HG03558 (cell line): ENCODE data around the gene WDR19.
"Not testable (repeated sequence)": the region's sequence is repeated elsewhere in the genome, so short reads cannot be mapped to it uniquely, and the experiment has no call there.

Experiments used
- ATAC-seq: cut with Tn5 transposase; IDR thresholded peaks from one replicate; pipeline ENCODE4 v1.9.1; 2021; ENCODE audit warnings: moderate number of reproducible peaks; ENCODE audit not compliant: unreplicated experiment; ENCODE audit errors: extremely low read depth

WDR19 gene

DNA sequence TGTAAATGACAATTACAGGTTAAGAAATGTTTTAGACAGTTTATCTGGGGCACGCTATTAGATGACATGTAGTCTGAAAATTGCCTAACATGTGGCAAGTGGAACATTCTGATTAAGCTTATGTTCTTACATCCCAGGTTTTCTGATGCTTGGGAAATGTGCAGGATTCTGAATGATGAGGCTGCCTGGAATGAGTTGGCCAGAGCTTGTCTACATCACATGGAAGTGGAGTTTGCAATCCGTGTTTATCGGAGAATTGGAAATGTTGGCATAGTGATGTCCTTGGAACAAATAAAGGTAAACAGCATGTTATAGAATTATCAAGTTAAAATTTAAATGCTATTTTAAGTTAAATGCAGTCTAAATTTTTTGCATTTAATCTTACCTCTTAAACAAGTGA lies 49.3 kb downstream of the WDR19 start:
- ATAC-seq = no peak

DNA sequence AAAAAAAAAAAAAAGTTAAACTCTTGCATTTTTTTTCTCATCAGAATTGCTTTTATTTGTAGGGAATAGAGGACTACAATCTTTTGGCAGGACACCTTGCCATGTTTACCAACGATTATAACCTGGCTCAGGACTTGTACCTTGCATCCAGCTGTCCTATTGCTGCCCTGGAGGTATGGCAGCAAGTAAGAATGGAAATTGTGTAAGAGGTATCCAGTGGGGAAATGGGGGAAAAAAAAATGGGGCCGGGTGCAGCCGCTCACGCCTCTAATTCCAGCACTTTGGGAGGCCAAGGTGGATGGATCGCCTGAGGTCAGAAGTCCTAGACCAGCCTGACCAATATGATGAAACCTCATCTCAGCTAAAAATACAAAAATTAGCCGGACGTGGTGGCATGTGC lies 49.8 kb downstream of the WDR19 start:
- no peak for ATAC-seq

DNA sequence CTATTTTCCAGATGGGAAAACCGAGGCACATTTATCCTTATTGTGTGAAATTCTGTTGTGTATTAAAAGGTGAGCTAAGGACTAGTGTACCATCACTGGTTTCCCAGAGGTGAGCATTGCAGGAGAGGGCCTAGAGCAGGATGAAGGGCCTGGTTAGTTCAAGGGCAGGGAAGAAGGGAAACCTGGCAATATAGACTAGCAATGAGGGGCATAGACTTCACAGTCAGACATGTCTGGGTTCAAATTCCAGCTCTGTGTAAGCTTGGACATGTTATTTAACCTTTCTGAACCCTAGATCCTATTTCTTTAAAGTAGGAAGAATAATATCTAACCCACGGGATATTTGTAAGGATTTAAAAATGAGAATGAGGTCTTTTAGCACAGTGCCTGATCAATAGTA lies 50.8 kb downstream of the WDR19 start:
- no peak for ATAC-seq

DNA sequence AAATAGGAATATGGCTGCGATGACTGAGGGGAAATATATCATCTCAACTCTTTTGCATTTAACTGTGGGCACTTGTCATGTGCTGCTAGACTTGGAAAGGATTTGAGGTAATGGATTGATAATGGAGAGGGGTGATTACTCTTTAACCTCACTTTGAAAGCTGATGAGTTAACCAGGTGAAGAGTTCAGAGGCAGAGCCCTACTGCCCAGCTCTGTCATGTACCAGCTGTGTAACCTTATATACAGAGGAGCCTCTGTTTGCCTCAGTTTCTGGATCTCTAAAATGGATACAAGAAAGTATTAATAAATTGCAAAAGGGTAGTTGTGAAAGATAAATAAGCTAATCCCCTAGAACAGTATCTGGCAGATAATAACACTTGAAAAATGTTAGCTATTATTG lies 51.5 kb downstream of the WDR19 start:
- no peak for ATAC-seq

DNA sequence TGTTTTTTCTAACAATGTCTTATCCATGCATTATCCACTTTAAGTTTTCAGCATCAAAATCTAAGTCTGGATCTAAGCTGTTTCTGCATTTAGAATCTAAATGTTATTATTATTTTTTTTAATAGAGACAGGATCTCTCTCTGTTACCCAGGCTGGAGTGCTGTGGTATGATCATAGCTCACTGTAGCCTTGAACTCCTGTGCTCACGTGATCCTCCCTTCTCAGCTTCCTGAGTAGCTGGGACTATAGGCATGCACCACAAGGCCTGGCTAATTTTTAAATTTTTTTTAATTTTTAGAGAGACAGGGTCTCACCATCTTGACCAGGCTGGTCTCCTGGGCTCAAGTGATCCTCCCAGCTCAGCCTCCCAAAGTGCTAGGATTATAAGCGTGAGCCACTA lies 52.7 kb downstream of the WDR19 start:
- no peak for ATAC-seq

DNA sequence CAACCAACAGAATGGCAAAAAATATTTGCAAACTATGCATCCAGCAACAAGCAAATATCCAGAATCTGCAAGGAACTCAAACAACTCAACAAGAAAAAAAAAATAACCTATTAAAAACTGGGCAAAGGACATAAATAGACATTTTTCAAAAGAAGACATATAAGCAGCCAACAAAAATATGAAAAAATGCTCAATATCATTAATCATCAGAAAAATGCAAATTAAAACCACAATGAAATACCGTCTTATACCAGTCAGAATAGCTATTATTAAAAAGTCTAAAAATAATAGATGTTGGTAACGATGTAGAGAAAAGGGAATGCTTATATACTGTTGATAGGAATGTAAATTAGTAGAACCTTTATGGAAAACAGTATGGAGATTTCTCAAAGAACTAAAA lies 53.4 kb downstream of the WDR19 start:
- ATAC-seq = no peak

DNA sequence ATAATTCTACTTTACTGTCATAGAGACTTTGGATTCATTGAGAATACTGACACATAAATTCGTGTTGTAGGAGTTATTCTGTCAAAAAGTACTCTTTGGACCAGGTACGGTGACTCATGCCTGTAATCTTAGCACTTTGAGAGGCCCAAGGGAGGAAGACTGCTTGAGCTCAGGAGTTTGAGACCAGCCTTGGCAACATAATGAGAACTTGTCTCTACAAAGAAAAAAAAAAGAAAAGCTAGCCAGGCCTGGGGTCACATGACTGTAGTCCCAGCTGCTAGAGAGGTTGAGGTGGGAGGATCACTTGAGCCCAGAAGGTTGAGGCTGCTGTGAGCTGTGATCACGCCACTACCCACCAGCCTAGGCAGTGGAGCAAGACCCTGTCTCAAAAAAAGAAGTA lies 54.9 kb downstream of the WDR19 start:
- no peak for ATAC-seq

DNA sequence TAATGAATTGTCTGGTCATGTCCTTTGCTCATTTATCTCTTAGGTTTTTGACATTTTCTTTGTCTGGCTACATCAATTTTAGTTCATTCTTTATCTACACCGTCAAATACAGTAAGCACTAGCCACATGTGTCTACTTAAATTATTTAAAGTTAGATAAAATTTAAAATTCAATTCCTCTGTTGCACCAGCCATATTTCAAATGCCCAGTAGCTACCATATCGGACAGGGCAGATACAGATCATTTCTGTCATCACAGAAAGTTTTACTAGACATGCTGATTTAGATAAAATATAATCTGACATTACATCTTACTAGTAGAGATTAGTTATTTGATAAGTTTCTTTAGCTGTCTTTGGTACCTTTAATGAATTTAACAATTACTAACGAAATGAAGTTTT lies 61.1 kb downstream of the WDR19 start:
- no peak for ATAC-seq

DNA sequence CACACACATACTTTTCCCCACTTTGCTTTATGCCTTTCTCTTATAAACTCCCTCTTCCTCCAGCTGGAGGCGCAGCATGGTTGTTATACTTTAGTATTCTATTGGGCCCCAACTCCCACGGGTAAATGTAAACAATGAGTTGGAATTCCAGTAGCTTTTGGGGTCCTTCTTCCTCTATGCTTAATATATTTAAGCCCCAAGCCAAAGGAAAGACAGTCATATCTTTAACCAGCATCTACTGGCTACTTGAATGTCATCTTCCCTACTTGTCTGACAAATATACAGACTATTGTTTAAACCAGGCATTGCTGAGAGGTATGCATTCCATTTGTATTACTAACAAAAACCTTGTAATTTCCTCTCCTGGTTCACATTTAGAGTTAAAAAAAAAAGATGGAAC lies 72.9 kb downstream of the WDR19 start:
- ATAC-seq = no peak

DNA sequence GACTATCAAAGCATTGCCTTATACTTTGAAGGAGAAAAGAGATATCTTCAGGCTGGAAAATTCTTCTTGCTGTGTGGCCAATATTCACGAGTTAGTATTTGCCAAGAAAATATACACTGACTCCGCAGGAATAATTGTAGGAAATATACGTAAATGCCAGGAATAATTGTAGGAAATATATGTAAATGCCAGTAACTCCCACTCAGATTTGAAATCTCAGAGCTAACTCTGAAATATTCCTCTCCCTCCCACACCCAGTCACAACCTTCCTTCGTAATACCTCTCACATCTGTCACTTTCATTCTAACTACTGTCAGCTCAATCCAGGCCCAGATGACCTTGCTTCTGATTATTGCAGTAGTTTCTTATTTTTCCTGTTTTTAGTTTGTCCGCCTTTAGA lies 73.5 kb downstream of the WDR19 start:
- no peak for ATAC-seq

DNA sequence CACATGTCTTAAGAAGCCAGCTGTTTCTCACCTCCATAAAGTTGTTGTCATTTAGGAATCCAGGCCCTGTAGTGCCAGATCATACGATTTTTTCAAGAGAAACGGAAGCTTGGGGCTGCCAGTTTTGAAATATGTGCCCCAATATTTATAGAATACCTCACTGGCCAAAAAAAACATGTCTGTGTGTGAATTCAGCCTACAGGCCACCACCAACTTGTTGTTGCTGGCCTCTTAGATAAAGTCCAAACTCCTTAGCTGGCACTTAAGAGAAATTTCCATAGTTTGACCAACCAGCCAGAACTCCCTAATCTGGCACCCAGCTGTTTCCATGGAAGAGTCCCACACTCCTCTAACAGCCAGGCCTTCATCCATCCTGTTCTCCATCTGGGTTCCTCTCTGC lies 74.1 kb downstream of the WDR19 start:
- no peak for ATAC-seq

DNA sequence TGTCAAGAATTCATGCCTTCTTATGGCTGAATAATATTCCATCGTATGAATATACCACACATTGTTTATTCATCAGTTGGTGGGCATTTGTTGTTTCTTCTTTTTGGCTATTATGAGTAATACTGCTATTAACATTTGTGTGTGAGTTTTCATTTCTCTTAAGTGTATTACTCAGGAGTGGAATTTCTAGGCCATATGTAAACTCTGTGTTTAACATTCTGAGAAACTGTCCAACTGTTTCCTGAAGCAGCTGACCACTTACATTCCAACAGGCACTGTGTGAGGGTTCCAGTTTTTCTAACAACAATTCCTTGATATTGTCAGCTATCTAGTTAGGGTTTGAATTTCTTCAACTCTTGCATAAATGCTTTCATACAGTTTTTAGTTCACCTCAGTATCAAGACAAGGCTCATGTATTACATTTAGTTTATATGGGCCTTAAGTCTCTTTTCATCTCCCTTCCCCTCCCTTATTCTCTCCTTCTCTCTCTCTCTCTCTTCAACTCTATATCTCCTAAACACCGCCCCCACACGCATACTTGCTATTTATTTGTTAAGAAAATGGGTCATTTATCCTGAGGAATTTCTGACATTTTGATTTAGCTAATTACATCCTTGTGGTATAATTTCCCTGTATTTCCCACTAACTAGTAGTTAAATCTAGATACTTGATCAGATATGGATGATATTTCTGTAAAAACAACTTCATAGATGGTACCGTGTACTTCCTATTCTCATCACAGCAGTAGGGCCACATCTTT lies 77.4 kb downstream of the WDR19 start:
- no peak for ATAC-seq

DNA sequence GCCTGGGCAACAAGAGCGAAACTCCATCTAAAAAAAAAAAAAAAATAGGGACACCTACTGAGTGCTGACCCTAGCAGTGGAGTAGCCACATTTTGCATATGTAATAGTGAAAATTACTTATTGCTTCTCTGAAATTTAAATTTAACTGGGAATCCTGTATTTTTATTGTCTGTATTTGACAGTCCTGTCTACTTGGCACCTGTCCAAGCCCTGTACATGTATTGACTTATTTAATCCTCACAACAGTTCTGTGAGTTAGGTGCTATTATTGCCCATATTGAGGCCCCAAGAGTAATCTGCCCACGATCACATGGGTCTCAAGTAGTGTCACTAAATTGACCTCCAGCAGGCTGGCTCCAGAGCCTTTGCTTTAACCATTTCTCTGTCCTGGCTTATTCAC lies 81.6 kb downstream of the WDR19 start:
- no peak for ATAC-seq

DNA sequence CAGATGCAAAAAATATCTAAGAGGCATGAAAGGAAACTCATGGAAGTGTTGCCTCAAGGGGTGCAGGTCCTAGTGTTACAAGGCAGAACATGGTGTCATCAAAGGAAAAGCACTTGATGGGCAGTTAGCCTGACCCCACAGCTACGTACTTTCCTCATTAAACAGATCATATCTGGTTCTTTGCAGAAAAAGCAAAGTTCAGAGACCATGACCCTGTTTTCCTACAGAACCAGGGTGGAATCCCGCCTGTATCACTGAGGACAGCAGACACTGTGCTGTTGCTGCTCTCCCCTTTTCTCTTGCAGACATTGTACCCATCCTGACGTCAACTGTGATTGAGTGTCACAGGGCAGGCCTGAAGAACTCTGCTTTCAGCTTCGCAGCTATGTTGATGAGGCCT lies 92.2 kb downstream of the WDR19 start:
- ATAC-seq = no peak

DNA sequence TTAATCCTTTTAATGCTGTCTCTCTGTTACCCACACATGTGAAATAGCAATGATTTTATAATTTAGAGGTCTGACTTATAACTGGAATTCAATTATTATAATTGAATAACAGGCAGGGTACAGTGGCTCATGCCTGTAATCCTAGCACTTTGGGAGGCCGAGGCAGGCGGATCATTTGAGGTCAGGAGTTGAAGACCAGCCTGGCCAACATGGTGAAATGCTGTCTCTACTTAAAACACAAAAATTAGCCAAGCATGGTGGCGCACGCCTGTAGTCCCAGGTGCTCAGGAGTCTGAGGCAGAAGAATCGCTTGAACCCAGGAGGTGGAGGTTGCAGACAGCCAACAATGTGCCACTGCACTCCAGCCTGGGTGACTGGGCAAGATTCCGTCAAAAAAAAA lies 95.3 kb downstream of the WDR19 start:
- ATAC-seq = not testable (repeated sequence)

DNA sequence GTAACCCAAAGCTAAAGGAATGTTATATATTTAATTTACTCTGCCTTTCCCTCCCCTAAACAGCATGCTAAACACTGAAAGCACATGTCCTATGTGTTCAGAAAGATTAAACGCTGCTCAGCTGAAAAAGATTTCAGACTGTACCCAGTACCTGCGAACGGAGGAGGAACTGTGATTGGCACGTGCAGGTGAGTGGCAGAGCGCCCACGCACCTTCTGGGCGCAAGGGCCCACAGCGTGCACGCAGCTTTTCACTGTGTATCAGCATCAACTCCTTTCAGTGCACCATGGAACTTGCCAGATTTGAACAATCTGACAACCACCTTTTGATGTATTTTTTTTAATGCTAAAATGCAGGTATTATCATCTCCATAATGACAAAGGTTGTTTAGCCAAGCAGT lies 96.1 kb downstream of the WDR19 start:
- ATAC-seq = no peak

DNA sequence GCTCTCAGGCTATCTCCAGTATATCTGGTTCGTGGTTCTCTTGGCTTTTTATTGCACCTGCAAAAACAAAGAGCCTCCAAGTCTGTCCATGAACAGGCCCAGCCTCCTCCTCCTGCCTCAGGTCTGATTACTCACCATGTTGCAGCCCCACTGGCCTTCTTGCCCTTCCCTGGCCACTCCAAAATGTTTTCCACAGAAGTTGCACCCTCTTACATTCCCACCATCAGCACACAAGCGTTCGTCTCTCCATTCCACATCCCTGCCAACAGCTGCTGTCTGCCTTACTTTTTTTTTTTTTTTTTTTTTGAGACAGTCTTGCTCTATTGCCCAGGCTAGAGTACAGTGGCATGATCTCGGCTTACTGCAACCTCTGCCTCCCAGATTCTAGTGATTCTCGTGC lies 97.1 kb downstream of the WDR19 start:
- ATAC-seq = no peak

DNA sequence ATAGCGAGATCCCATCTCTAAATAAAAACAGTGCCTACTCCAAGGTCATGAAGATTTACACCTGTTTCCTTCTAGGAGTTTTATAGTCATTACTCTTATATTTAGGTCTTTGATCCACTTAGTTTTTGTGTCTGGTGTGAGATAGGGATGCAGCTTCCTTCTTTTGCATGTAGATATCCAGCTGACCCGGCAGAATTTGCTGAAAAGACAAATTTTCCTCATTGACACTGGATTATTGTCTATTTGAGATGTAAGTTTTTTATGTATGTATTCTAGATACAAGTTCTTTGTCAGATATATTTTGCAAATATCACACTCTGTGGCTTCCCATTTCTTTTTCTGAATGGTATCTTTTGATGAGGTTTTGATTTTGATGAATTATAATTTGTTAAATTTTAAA lies 98.4 kb downstream of the WDR19 start:
- ATAC-seq = no peak

DNA sequence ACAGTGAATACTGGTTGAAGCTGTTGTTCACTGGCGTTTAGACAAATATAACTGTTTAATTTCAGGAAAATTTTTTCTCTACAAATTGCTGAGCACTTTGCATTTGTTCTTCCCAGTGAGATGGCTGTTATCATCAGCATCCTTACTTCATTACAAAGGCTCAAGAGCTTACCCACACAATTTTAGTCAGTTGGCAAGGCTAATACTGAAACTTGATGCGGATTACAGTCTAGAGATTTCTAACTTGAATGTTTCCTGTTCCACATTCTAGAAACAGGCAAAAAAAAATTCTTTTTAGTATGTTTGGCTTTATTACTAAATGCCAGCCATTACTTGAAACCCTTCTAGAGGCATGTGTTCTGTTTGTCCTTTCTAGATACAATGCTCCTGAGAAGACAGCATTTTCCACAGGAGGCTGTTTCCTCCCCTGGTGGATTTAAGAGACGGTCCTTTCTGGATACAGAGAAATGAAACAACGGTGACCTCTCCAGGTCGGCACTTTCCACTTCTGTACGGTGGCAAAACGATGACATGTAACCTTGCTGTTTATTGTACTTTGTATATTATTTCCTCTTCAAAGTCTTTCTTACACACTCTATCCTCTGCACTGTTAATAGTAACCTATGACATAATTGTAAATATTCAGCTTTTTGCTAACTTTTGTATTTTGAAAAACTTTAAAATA lies 102.9 kb downstream of the WDR19 start:
- ATAC-seq = no peak

DNA sequence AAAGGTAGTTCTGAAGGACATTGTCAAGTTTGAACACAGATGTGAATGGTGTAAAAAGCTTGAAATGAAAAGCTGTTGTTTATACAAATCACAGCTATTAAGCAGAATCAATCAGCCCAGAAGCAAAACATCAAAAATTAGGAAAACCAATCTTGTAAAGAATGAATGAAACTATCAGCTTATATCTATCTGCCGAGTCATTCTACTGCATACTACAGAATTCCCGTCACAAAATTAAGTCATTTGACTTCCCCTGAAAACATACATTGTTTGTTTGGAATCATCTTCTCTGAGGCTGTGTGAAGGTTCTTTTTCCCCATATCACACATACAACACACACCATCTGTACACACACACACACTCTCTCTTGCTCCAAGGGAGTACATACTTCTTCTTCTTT lies 103.5 kb downstream of the WDR19 start:
- no peak for ATAC-seq

DNA sequence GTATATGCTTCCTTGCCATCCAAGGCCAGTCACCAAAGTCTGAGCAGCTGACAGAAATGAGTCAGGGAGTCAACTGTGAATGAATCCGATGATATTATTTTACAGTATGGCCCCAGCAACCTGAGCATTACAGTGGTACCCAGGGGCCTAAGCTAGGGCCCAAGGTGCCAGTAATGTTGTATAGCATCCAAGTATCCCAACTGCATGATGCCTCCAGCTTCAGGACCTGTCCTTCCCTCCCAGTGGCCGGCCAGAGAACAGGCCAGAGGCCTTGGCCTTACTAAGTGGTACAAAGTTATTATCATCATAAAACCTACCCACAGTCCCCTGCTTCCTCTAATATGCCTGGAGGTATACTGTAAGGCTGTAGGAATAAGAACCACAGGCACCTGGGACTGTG lies 103.9 kb downstream of the WDR19 start:
- no peak for ATAC-seq

DNA sequence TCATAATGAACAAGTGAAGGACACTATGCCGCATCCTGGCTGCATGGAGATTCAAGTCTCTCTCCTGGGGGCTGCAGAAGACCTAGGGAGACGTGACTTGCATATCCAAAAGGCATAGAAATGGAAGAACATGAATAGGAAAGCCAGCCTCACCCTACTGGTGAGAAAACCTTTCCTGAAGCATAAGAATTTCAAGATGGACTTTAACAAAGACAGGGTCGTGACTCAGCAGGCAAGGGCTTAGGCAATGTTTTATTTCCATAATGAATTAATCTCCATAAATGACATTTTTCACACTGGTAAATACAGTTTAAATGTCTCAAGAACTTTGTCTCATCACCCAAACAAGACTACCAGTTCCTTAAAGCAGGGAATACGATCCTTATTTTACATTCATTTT lies 104.9 kb downstream of the WDR19 start:
- ATAC-seq = no peak
